Cardiac fibroblast (primary cell): ENCODE measurements around the gene PMF1.

Source experiments
- DNase-seq, 2 donors: peaks; one replicate each; pipeline versions ENCODE4 v3.0.0 to v3.0.0-alpha.2; 2010; ENCODE audit warnings: low read depth in 2 of 2
- H3K4me3 ChIP-seq, 2 donors: replicated peaks in 1 of 2; 1 replicate in 1 of 2; 2 replicates in 1 of 2; pipeline ENCODE4 v1.5.1; 2011; ENCODE audit warnings: low read depth in 2 of 2, low read length in 2 of 2, mild to moderate bottlenecking in 2 of 2, moderate library complexity in 1 of 2
- TF ChIP-seq, protein P1 (sequence below): IDR thresholded peaks from one replicate; pipeline ENCODE4 v1.5.1; 2011; ENCODE audit warnings: low read depth, mild to moderate bottlenecking, low read length, inconsistent platforms

Gene PMF1

DNA sequence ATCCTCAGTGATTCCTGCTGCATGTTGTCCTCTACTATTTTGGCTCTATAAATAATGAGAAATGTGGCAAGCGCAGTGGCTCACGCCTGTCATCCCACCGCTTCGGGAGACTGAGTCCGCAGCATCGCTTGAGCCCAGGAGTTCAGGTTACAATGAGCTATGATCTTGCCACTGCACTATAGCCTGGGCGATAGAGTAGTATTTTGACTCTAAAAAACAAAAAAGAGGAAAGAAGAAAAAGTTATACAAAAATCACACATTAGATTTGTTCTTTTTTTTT is 19.7 kb upstream of the PMF1 start:
- H3K4me3 ChIP-seq: peak overlapping the region; percentile 51 to 63
- no peak for DNase-seq
- TF ChIP-seq, protein P1, sequence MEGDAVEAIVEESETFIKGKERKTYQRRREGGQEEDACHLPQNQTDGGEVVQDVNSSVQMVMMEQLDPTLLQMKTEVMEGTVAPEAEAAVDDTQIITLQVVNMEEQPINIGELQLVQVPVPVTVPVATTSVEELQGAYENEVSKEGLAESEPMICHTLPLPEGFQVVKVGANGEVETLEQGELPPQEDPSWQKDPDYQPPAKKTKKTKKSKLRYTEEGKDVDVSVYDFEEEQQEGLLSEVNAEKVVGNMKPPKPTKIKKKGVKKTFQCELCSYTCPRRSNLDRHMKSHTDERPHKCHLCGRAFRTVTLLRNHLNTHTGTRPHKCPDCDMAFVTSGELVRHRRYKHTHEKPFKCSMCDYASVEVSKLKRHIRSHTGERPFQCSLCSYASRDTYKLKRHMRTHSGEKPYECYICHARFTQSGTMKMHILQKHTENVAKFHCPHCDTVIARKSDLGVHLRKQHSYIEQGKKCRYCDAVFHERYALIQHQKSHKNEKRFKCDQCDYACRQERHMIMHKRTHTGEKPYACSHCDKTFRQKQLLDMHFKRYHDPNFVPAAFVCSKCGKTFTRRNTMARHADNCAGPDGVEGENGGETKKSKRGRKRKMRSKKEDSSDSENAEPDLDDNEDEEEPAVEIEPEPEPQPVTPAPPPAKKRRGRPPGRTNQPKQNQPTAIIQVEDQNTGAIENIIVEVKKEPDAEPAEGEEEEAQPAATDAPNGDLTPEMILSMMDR: no peak

DNA sequence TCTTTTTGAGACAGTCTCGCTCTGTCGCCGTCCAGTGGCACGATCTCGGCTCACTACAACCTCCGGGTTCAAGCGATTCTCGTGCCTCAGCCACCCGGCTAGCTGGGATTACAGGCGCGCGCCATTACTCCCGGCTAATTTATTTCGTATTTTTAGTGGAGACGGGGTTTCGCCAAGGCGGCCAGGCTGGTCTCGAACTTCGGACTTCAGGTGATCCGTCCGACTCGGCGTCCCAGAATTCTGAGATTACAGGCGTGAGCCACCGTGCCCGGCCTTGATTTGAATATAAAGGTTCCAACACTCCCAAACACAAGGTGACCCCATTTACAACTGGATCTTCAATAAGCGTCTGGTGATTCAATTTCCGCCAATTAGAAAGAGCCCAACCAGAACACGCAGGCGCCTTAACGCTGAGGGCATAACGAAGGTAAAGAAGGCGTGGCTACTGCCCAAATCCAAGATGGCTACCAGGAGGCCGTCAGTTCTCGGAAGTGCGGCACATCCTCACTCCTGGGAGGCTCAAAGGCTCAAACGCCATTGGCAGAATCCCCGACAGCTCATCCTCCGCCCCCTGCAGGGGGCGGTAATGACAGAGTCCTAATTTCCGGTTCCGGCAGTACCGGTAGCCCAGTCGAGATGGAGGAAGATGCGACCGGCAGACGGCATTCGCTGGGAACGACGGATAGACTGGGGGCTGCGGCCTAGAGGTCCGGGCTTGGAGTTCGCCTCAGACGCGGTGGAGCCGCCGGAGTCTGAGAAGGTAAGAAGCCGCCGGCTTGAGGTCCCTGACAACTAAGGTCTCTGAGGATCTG is 19.1 kb upstream of the PMF1 start, which contains the start of gene SLC25A44:
Gene SLC25A44 (plus strand): TSS at position 617 of the 812 bp plus-strand sequence. CDS start 5,744 bp downstream, outside the sequence.
- peak within 1 kb of the TSS; percentile 96 to 99 for H3K4me3 ChIP-seq
- TF ChIP-seq, protein P1: peak; percentile 32
- peak; percentile 99 to 100 for DNase-seq

DNA sequence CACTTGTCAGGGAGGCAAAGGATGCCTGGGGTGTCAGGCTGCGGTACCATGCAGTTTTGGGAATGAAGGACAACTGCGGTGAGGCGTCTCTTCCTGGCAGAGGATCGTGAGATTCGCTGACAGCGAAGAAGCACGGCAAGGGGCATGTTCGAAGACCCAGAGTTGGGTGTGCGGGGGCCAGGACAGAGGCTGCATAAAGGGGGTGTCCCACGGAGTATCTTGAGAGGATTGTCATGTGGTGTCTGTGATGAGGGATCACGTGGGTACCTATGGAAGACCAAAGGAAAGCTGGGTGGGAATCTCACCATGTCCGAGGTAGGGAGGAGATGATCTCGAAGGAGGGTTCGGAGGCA is 18.5 kb upstream of the PMF1 start:
- peak overlapping the region; percentile 96 to 99 for H3K4me3 ChIP-seq
- peak in 1 of 2 donors; percentile 19 for DNase-seq
- TF ChIP-seq, protein P1: no peak

DNA sequence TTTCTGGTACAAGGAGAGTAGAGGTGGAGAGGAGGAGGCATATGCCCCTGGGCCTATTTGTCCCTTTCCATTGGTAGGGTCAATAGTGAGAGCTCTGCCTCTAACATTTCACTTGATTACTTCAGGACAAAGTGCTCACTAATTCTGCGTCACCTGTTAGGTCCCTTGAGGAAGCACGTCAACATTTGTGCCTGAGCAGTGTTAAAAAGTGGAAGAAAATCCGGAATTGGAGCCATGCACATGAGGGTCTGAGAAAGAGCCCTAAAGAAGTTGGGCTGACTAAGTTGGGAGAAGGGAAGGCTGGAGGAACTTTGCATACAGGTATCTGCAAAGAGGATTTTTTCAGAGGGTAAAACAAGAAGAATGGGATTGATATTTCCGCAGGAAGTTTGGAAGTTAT is 17.0 kb upstream of the PMF1 start:
- TF ChIP-seq, protein P1: no peak
- no peak for DNase-seq
- H3K4me3 ChIP-seq: no peak overlapping the region

DNA sequence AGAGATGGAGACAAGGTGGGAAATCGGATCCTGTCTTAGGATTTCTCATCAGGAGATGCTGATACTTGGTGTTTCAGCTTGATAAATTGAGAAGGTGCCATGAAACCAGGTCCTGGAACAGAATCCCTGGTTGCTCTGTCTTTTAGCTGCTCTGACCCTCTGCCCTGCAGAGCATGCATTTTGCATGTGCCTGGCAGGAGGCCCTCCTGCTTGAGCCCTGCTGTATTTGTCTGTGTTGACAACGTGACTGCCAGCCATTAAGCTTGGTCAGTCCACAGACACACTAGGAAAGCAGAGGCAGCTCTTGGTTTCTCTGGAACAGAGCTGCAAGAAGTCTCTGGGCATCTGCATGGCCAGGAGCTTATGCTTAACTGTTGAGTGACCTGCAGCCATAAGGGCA is 16.4 kb upstream of the PMF1 start:
- TF ChIP-seq, protein P1: no peak
- DNase-seq: no peak
- H3K4me3 ChIP-seq: no peak overlapping the region

DNA sequence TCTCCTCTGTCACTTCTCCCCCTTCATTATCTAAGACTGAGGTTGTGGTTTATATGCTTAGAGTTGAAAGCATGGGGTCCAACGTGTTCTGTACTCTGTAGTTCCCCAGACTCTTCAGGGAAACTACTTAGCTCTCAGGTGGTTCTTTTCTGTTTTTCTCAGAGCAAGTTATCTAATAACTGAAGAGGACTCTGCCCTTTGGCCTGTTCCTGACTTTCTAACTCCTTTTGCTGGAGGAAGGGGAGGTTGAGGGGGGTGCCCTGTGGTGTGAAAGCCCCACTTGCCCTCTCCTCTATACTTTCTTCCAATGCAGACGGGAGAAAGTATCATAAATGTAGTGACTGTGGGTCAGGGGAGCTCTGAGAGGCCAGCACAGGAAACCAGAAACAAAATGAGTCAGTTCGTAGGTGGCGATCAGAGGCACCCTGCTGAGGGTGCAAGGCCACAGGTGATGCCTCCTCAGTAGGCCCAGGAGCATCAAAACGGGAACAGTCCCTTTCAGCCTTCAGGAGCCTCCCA is 13.9 kb upstream of the PMF1 start:
- DNase-seq: no peak
- H3K4me3 ChIP-seq: no peak overlapping the region
- TF ChIP-seq, protein P1: no peak
